Measurements from ENCODE around the gene PRKAG2.

DNA sequence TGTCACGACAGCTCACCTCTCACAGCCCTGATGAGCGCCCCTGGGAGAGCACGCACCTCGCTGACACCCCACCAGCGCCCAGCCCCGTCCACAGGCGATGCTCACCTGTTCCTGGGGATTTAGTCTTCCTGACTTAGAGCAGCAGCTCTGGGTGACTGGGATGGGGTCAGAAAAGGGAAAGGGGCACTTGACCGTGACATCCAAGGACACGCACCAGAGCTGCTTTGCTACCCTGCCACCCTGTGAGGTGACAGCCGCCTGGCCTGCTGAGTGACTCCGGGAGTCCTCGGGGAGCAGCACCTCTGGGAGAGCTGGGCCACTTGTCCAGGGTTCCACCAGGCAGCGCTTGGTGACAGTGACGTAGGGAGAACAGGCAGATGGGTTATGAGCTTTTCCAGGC is 148.2 kb downstream of the PRKAG2 start:
- TF ChIP-seq CTCF (IDR thresholded peaks at IDR 0.05) (no peak), POLR2A (IDR thresholded peaks at IDR 0.05) (no peak), EP300 (IDR thresholded peaks at IDR 0.05) (no peak)
